ENCODE results near the gene ADCY2. TPM values are rescaled to one million over a fixed set of nuclear protein-coding genes. Genes with fewer than 3 reads are reported as not detected.
"Not testable (repeated sequence)": the region's sequence is repeated elsewhere in the genome, so short reads cannot be mapped to it uniquely, and the experiment has no call there.

Gene ADCY2
- total RNA-seq, 1 experiment from 2014 or later, result not detected

- Histone ChIP-seq H3K27me3 (no peaks in the 10 kb centered on the region; the same call in 1 of the 2 replicates), H3K9me3 (peaks cover 2% of the 10 kb centered on the region; the same call in 1 of the 2 replicates), H3K4me3 (no peak overlapping the region), H3K36me3 (no peaks in the 10 kb centered on the region)
- DNase-seq, result no peak
Measured at GRCh38 chr5:7419846-7420245, 23.9 kb downstream of the ADCY2 start.

- H3K4me3 ChIP-seq, result no peak overlapping the region
- H3K27me3 ChIP-seq, result no peaks in the 10 kb centered on the region; the same call in 1 of the 2 replicates
- no peaks in the 10 kb centered on the region for H3K36me3 ChIP-seq
- H3K9me3 ChIP-seq, result peaks cover 2% of the 10 kb centered on the region; the same call in 1 of the 2 replicates
- no peak for DNase-seq
Measured at GRCh38 chr5:7420510-7421280, 24.8 kb downstream of the ADCY2 start.

- H3K27me3 ChIP-seq, result no peaks in the 10 kb centered on the region; the same call in 1 of the 2 replicates
- peaks cover 2% of the 10 kb centered on the region; the same call in 1 of the 2 replicates for H3K9me3 ChIP-seq
- DNase-seq, result no peak
- no peaks in the 10 kb centered on the region for H3K36me3 ChIP-seq
- H3K4me3 ChIP-seq, result no peak overlapping the region
Measured at GRCh38 chr5:7422316-7423106, 26.6 kb downstream of the ADCY2 start.

GRCh38 chr5:7423231-7423630 is 27.3 kb downstream of the ADCY2 start:
- H3K27me3 ChIP-seq, DNase-seq, H3K4me3 ChIP-seq, H3K36me3 ChIP-seq, H3K9me3 ChIP-seq: not testable (repeated sequence)

- DNase-seq, result no peak
- peaks cover 2% of the 10 kb centered on the region; the same call in 1 of the 2 replicates for H3K9me3 ChIP-seq
- no peaks in the 10 kb centered on the region for H3K36me3 ChIP-seq
- no peaks in the 10 kb centered on the region; the same call in 1 of the 2 replicates for H3K27me3 ChIP-seq
- H3K4me3 ChIP-seq, result no peak overlapping the region
Measured at GRCh38 chr5:7425830-7426229, 29.9 kb downstream of the ADCY2 start.

GRCh38 chr5:7426284-7426683 is 30.3 kb downstream of the ADCY2 start:
- Histone ChIP-seq H3K9me3 (peaks cover 2% of the 10 kb centered on the region; the same call in 1 of the 2 replicates), H3K4me3 (no peak overlapping the region), H3K27me3 (no peaks in the 10 kb centered on the region; the same call in 1 of the 2 replicates), H3K36me3 (no peaks in the 10 kb centered on the region)
- DNase-seq, result no peak

GRCh38 chr5:7434914-7435313 is 39.0 kb downstream of the ADCY2 start:
- Histone ChIP-seq H3K27me3 (no peaks in the 10 kb centered on the region), H3K9me3 (no peaks in the 10 kb centered on the region), H3K4me3 (no peak overlapping the region), H3K36me3 (no peaks in the 10 kb centered on the region)
- DNase-seq, result no peak

GRCh38 chr5:7435503-7435902 is 39.6 kb downstream of the ADCY2 start:
- H3K27me3 ChIP-seq, result no peaks in the 10 kb centered on the region
- no peak for DNase-seq
- no peaks in the 10 kb centered on the region for H3K36me3 ChIP-seq
- no peak overlapping the region for H3K4me3 ChIP-seq
- no peaks in the 10 kb centered on the region for H3K9me3 ChIP-seq

- no peak for DNase-seq
- H3K9me3 ChIP-seq, result no peaks in the 10 kb centered on the region
Measured at GRCh38 chr5:7436521-7436920, 40.6 kb downstream of the ADCY2 start.

GRCh38 chr5:7437836-7438235 is 41.9 kb downstream of the ADCY2 start:
- no peak overlapping the region for H3K4me3 ChIP-seq
- H3K36me3 ChIP-seq, result no peaks in the 10 kb centered on the region
- no peak for DNase-seq
- no peaks in the 10 kb centered on the region for H3K27me3 ChIP-seq
- no peaks in the 10 kb centered on the region for H3K9me3 ChIP-seq

More at GRCh38 chr5:7436521-7436920, 40.6 kb downstream of the ADCY2 start:
- Histone ChIP-seq H3K36me3 (no peaks in the 10 kb centered on the region), H3K27me3 (no peaks in the 10 kb centered on the region), H3K4me3 (no peak overlapping the region)

- no peaks in the 10 kb centered on the region for H3K36me3 ChIP-seq
- H3K9me3 ChIP-seq, result no peaks in the 10 kb centered on the region
- H3K27me3 ChIP-seq, result no peaks in the 10 kb centered on the region
- DNase-seq, result no peak
- H3K4me3 ChIP-seq, result no peak overlapping the region
Measured at GRCh38 chr5:7445068-7445467, 49.1 kb downstream of the ADCY2 start.

GRCh38 chr5:7445831-7446230 is 49.9 kb downstream of the ADCY2 start:
- H3K9me3 ChIP-seq, result no peaks in the 10 kb centered on the region
- H3K36me3 ChIP-seq, result no peaks in the 10 kb centered on the region
- H3K27me3 ChIP-seq, result no peaks in the 10 kb centered on the region
- no peak for DNase-seq
- H3K4me3 ChIP-seq, result no peak overlapping the region

- Histone ChIP-seq H3K27me3 (no peaks in the 10 kb centered on the region), H3K36me3 (no peaks in the 10 kb centered on the region), H3K9me3 (no peaks in the 10 kb centered on the region), H3K4me3 (no peak overlapping the region)
- no peak for DNase-seq
Measured at GRCh38 chr5:7446913-7447312, 51.0 kb downstream of the ADCY2 start.

GRCh38 chr5:7453947-7454346 is 58.0 kb downstream of the ADCY2 start:
- no peaks in the 10 kb centered on the region for H3K9me3 ChIP-seq
- H3K36me3 ChIP-seq, result no peaks in the 10 kb centered on the region
- DNase-seq, result no peak
- H3K4me3 ChIP-seq, result no peak overlapping the region
- H3K27me3 ChIP-seq, result no peaks in the 10 kb centered on the region; the same call in 1 of the 2 replicates

- no peak for DNase-seq
- H3K27me3 ChIP-seq, result no peaks in the 10 kb centered on the region; the same call in 1 of the 2 replicates
- H3K4me3 ChIP-seq, result no peak overlapping the region
- H3K36me3 ChIP-seq, result no peaks in the 10 kb centered on the region
- no peaks in the 10 kb centered on the region for H3K9me3 ChIP-seq
Measured at GRCh38 chr5:7456206-7456605, 60.3 kb downstream of the ADCY2 start.

- no peak overlapping the region for H3K4me3 ChIP-seq
- H3K27me3 ChIP-seq, result no peaks in the 10 kb centered on the region; the same call in 1 of the 2 replicates
- H3K9me3 ChIP-seq, result no peaks in the 10 kb centered on the region
- no peaks in the 10 kb centered on the region for H3K36me3 ChIP-seq
- no peak for DNase-seq
Measured at GRCh38 chr5:7461371-7461770, 65.4 kb downstream of the ADCY2 start.

GRCh38 chr5:7462758-7463157 is 66.8 kb downstream of the ADCY2 start:
- no peak overlapping the region for H3K4me3 ChIP-seq
- no peaks in the 10 kb centered on the region for H3K36me3 ChIP-seq
- DNase-seq, result no peak
- no peaks in the 10 kb centered on the region for H3K27me3 ChIP-seq
- H3K9me3 ChIP-seq, result no peaks in the 10 kb centered on the region
